ENCODE measurements around the gene SRP9.

Gene SRP9

GRCh38 chr1:225777583-225778336, at the start of gene SRP9:
Gene SRP9, plus strand, starts transcription at chr1:225777826. Its CDS starts 115 bp downstream, at chr1:225777941.
- no peaks in the 10 kb centered on the region for H3K36me3 ChIP-seq
- peak; percentile 99 for DNase-seq
- intact Hi-C loops (cut with DNase I; ENCODE audit: low total_unique reads) = loop anchor here (2.0 to 5.0 kb wide), 3 partner anchors 33 to 135 kb away; partner anchors contain the start of gene EPHX1
- peak within 1 kb of the TSS; percentile 92 to 97 for H3K27ac ChIP-seq
- peaks cover 0 to 57% (median 38%) of the 10 kb centered on the region in 4 donors for H3K4me1 ChIP-seq
- peak; percentile 95 for TF ChIP-seq CTCF (IDR thresholded peaks at IDR 0.05)
- peak within 1 kb of the TSS; percentile 86 to 89 for H3K4me3 ChIP-seq
- H3K9me3 ChIP-seq = no peaks in the 10 kb centered on the region
- H3K27me3 ChIP-seq = no peaks in the 10 kb centered on the region

- Histone ChIP-seq H3K4me3 (no peak overlapping the region), H3K4me1 (peaks cover 0 to 23% (median 12%) of the 10 kb centered on the region in 4 donors), H3K9me3 (no peaks in the 10 kb centered on the region), H3K36me3 (no peaks in the 10 kb centered on the region), H3K27me3 (no peaks in the 10 kb centered on the region), H3K27ac (no peak overlapping the region)
- no peak for DNase-seq
- intact Hi-C loops (cut with DNase I; ENCODE audit: low total_unique reads) = no loop called here
- TF ChIP-seq CTCF (IDR thresholded peaks at IDR 0.05) = no peak
These were observed 46.1 kb upstream of the SRP9 start for GRCh38 chr1:225731491-225731890.

- Histone ChIP-seq H3K4me1 (peaks cover 0 to 31% (median 19%) of the 10 kb centered on the region in 4 donors), H3K4me3 (no peak overlapping the region), H3K9me3 (no peaks in the 10 kb centered on the region), H3K27me3 (no peaks in the 10 kb centered on the region), H3K36me3 (no peaks in the 10 kb centered on the region), H3K27ac (no peak overlapping the region)
- intact Hi-C loops (cut with DNase I; ENCODE audit: low total_unique reads) = no loop called here
- DNase-seq = no peak
- TF ChIP-seq CTCF (IDR thresholded peaks at IDR 0.05) = no peak
These were observed 44.4 kb upstream of the SRP9 start for GRCh38 chr1:225733254-225733653.

- H3K27ac ChIP-seq = peak overlapping the region; percentile 35 to 61
- H3K36me3 ChIP-seq = no peaks in the 10 kb centered on the region
- TF ChIP-seq CTCF (IDR thresholded peaks at IDR 0.05) = no peak
- intact Hi-C loops (cut with DNase I; ENCODE audit: low total_unique reads) = no loop called here
- DNase-seq = peak; percentile 82 to 92
- no peak overlapping the region for H3K4me3 ChIP-seq
- H3K4me1 ChIP-seq = peaks cover 0 to 31% (median 19%) of the 10 kb centered on the region in 4 donors
- H3K9me3 ChIP-seq = no peaks in the 10 kb centered on the region
- no peaks in the 10 kb centered on the region for H3K27me3 ChIP-seq
These were observed 42.1 kb upstream of the SRP9 start for GRCh38 chr1:225735252-225736149.

- TF ChIP-seq CTCF (IDR thresholded peaks at IDR 0.05) = no peak
- H3K36me3 ChIP-seq = no peaks in the 10 kb centered on the region
- no peaks in the 10 kb centered on the region for H3K9me3 ChIP-seq
- peak overlapping the region; percentile 35 to 61 for H3K27ac ChIP-seq
- intact Hi-C loops (cut with DNase I; ENCODE audit: low total_unique reads) = no loop called here
- no peak for DNase-seq
- peaks cover 0 to 27% (median 19%) of the 10 kb centered on the region in 4 donors for H3K4me1 ChIP-seq
- no peak overlapping the region for H3K4me3 ChIP-seq
- no peaks in the 10 kb centered on the region for H3K27me3 ChIP-seq
These were observed 41.1 kb upstream of the SRP9 start for GRCh38 chr1:225736437-225737098.
